Progenitor cell of endocrine pancreas (in vitro differentiated cells): ENCODE data around the gene GON4L. TPM values are rescaled to one million over a fixed set of nuclear protein-coding genes. Genes with fewer than 3 reads are reported as not detected.

Experiments used
- DNase-seq: peaks from one replicate; pipeline ENCODE4 v3.0.0; 2021; ENCODE audit warnings: low spot score; ENCODE audit not compliant: unreplicated experiment
- H3K27ac Mint-ChIP-seq: 2 replicates; pipeline ENCODE4 v1.8.0; 2021; ENCODE audit warnings: mild to moderate bottlenecking, moderate library complexity, mixed read lengths
- H3K27me3 Mint-ChIP-seq: 2 replicates; pipeline ENCODE4 v1.8.0; 2021; ENCODE audit warnings: mixed read lengths
- H3K36me3 Mint-ChIP-seq: 2 replicates; pipeline ENCODE4 v1.8.0; 2022; ENCODE audit warnings: mixed read lengths; ENCODE audit not compliant: insufficient read depth
- H3K4me1 Mint-ChIP-seq: 2 replicates; pipeline ENCODE4 v1.8.0; 2021; ENCODE audit warnings: low read depth, mixed read lengths
- H3K4me3 Mint-ChIP-seq: 2 replicates; pipeline ENCODE4 v1.8.0; 2021; ENCODE audit warnings: low read depth, mild to moderate bottlenecking, moderate library complexity, mixed read lengths
- H3K9me3 Mint-ChIP-seq: 2 replicates; pipeline ENCODE4 v1.8.0; 2021; ENCODE audit warnings: low read depth, mixed read lengths
- total RNA-seq: library from RNA; stranded (reverse); gene quantifications from 2 replicates; pipeline ENCODE4 v1.2.1, GENCODE V29; 2021
- TF ChIP-seq, protein P1 (sequence below): fragments of 200-600 bp; sonication (generic); IDR thresholded peaks from one replicate; pipeline ENCODE4 v1.5.0; 2021; ENCODE audit warnings: antibody characterized with exemption, mild to moderate bottlenecking; ENCODE audit not compliant: unreplicated experiment

Gene GON4L
- total RNA-seq, 1 donor from 2014 or later = 69.4 TPM

DNA sequence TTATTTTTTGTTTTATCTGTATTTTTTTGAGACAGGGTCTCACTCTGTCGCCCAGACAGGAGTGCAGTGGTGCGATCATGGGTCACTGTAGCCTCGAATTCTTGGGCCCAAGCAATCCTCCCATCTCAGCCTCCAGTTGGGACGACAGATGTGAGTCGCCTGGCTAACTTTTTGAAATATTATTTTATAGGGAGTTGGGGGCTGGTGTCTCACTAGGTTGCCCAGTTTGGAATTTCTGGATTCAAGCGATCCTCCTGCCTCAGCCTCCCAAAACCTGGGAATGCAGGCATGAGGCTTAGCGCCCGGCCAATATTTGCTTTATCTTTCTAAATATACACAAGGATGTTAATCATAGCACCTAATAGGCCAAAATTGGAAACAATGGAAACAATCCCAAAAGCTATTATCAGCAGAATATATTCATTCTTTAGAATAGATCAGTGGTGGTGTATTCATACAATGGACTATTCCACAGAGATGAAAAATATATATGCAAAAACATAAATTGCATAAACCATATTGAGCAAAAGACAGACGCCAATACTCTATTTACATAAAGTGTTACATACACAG lies 112.2 kb downstream of the GON4L start:
- no peak for DNase-seq
- Mint-ChIP-seq H3K27ac (peak overlapping the region; percentile 73), H3K9me3 (no peaks in the 10 kb centered on the region), H3K27me3 (no peaks in the 10 kb centered on the region), H3K36me3 (peaks cover 4% of the 10 kb centered on the region), H3K4me3 (peak overlapping the region; percentile 79), H3K4me1 (no peaks in the 10 kb centered on the region)
- TF ChIP-seq, protein P1, sequence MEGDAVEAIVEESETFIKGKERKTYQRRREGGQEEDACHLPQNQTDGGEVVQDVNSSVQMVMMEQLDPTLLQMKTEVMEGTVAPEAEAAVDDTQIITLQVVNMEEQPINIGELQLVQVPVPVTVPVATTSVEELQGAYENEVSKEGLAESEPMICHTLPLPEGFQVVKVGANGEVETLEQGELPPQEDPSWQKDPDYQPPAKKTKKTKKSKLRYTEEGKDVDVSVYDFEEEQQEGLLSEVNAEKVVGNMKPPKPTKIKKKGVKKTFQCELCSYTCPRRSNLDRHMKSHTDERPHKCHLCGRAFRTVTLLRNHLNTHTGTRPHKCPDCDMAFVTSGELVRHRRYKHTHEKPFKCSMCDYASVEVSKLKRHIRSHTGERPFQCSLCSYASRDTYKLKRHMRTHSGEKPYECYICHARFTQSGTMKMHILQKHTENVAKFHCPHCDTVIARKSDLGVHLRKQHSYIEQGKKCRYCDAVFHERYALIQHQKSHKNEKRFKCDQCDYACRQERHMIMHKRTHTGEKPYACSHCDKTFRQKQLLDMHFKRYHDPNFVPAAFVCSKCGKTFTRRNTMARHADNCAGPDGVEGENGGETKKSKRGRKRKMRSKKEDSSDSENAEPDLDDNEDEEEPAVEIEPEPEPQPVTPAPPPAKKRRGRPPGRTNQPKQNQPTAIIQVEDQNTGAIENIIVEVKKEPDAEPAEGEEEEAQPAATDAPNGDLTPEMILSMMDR = no peak

DNA sequence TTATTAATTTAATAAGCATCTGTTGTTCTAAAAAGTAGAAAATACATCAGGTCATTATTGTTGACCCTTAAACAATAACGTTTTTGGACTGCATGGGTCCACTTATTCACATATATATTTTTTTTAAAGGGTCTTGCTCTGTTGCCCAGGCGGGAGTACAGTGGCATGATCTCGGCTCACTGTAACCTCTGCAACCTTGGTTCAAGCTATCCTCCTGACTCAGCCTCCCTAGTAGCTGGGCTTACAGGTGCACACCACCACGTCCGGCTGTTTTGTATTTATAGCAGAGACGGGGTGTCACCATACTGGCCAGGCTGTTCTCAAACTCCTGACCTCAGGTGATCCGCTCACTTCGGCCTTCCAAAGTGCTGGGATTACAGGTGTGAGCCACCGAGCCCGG lies 115.1 kb downstream of the GON4L start:
- Mint-ChIP-seq H3K4me1 (no peaks in the 10 kb centered on the region), H3K4me3 (no peak overlapping the region), H3K9me3 (no peaks in the 10 kb centered on the region), H3K27ac (no peak overlapping the region), H3K27me3 (no peaks in the 10 kb centered on the region), H3K36me3 (peaks cover 5% of the 10 kb centered on the region)
- no peak for DNase-seq
- TF ChIP-seq, protein P1 = no peak

DNA sequence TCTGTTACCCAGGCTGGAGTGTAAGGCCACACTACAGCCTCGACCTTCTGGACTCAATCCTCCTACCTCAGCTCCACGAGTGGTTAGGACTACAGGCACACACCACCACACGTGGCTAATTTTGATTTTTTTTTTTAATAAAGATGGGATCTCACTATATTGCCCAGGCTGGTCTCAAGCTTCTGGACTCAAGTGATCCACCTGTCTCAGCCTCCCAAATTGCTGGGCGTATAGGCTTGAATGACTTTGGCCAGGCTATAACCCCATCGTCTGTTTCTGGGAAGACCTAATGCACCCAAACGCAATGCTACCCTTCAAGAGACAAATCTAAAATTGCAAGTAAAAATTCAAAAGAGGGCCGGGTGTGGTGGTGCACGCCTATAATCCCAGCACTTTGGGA lies 116.0 kb downstream of the GON4L start:
- Mint-ChIP-seq H3K27ac (no peak overlapping the region), H3K27me3 (no peaks in the 10 kb centered on the region), H3K36me3 (peaks cover 10% of the 10 kb centered on the region), H3K4me1 (no peaks in the 10 kb centered on the region), H3K4me3 (no peak overlapping the region), H3K9me3 (no peaks in the 10 kb centered on the region)
- DNase-seq = no peak
- TF ChIP-seq, protein P1 = no peak

DNA sequence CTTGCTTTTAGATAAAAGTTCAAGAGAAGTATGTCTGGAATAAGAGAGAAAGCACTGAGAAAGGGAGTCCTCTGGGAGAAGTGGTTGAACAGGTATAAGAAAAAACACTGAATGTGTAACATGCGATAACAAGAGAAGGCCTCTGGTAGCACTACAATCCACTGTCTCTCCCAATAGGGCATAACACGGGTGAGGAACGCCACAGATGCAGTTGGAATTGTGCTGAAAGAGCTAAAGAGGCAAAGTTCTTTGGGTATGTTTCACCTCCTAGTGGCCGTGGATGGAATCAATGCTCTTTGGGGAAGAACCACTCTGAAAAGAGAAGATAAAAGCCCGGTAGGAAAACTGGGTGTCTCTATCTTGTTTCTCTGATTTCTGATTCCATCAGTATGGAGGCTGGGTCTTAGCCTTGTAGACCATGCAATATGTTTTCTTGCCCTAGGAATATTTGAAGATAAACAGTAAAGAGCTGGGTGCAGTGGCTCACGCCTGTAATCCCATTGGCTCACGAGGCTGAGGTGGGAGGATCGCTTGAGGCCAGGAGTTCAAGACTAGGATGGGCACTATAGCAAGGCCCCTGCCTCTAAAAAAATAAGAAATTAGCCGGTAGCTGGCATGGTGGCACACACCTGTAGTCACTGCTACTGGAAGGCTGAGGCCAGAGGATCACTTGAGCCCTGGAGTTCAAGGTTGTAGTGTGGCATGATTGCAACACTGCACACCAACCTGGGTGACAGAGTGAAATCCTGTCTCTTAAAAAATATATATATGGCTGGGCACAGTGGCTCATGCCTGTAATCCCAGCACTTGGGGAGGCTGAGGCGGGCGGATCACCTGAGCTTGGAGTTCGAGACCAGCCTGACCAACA lies 127.7 kb downstream of the GON4L start:
- Mint-ChIP-seq H3K4me3 (no peak overlapping the region), H3K27ac (peak overlapping the region; percentile 90), H3K9me3 (no peaks in the 10 kb centered on the region), H3K36me3 (peaks cover 10% of the 10 kb centered on the region), H3K4me1 (peaks cover 4% of the 10 kb centered on the region), H3K27me3 (no peaks in the 10 kb centered on the region)
- peak; percentile 24 for DNase-seq
- TF ChIP-seq, protein P1 = peak; percentile 63

DNA sequence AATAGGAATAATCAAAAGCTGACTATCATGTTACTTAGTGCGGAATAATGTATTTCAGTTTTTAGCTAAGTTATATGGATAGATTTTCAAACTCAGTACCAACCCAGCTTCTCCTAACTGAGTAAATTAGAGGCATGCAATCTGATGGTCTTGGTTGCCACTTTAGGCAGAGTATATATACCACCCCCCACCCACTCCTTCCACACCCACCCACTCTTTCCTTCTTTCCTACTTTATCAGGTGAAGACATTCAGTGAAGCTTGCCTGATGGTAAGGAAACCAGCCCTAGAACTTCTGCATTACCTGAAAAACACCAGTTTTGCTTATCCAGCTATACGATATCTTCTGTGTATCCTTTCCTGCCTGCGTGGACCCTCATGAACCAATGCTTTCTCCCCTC lies 131.9 kb downstream of the GON4L start:
- Mint-ChIP-seq H3K27ac (no peak overlapping the region), H3K36me3 (peaks cover 9% of the 10 kb centered on the region), H3K9me3 (no peaks in the 10 kb centered on the region), H3K4me1 (peaks cover 4% of the 10 kb centered on the region), H3K27me3 (no peaks in the 10 kb centered on the region), H3K4me3 (no peak overlapping the region)
- no peak for DNase-seq
- TF ChIP-seq, protein P1 = no peak
